ENCODE measurements around the gene RNF167.

Gene RNF167

GRCh38 chr17:4994081-4994595, 54.1 kb downstream of the RNF167 start:
- Histone ChIP-seq H3K9me3 (ENCODE audit: control insufficient read depth in 5 of 5, low read length in 5 of 5) (no peaks in the 10 kb centered on the region), H3K4me3 (ENCODE audit: low read depth in 1 of 5, low read length in 5 of 5) (no peak overlapping the region), H3K27ac (ENCODE audit: low read depth, low read length) (no peak overlapping the region)

More at GRCh38 chr17:4994081-4994595, 54.1 kb downstream of the RNF167 start:
- Histone ChIP-seq H3K36me3 (ENCODE audit: control insufficient read depth in 5 of 5, insufficient read depth in 5 of 5, low read length in 5 of 5) (no peaks in the 10 kb centered on the region), H3K4me1 (ENCODE audit: control insufficient read depth in 5 of 5, insufficient read depth in 5 of 5, low read length in 5 of 5) (peaks cover 3 to 19% (median 17%) of the 10 kb centered on the region in 5 donors), H3K27me3 (ENCODE audit: control insufficient read depth in 5 of 5, insufficient read depth in 4 of 5, low read length in 5 of 5) (no peaks in the 10 kb centered on the region), H3K9ac (ENCODE audit: low read length in 5 of 5) (no peak overlapping the region)
